ENCODE data around the gene KCNQ1.

KCNQ1 gene

DNA sequence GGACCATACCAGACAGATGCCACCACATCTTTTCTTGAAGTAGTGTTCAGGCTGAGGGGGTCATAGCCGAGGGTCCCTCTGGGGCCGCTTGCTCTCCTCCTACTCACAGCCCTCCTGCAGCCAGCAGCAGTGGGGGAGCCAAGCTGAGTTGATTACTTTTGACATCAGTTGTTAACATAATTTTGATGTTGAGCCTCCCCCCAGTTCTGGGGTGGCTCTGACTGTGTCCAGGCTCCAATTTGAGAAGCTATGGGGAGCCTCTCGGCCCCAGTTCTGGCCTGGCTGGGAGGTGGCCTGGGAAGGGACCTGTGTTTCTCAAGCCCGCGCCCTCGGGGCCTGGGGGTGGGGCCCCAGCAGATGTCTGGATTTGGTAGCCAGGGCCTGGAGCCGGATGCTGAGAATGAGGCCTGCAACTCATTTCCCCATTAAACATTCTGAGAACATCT is 207.0 kb downstream of the KCNQ1 start:
- Histone ChIP-seq H3K36me3 (ENCODE audit: low read depth) (no peaks in the 10 kb centered on the region), H3K27ac (ENCODE audit: poor library complexity, severe bottlenecking) (no peak overlapping the region), H3K4me1 (ENCODE audit: insufficient read depth, poor library complexity, severe bottlenecking) (peaks cover 9% of the 10 kb centered on the region), H3K9me3 (ENCODE audit: severe bottlenecking) (peaks cover 21% of the 10 kb centered on the region), H3K27me3 (ENCODE audit: insufficient read depth, poor library complexity, severe bottlenecking) (no peaks in the 10 kb centered on the region), H3K4me3 (ENCODE audit: severe bottlenecking) (no peak overlapping the region)
- TF ChIP-seq, protein P1, sequence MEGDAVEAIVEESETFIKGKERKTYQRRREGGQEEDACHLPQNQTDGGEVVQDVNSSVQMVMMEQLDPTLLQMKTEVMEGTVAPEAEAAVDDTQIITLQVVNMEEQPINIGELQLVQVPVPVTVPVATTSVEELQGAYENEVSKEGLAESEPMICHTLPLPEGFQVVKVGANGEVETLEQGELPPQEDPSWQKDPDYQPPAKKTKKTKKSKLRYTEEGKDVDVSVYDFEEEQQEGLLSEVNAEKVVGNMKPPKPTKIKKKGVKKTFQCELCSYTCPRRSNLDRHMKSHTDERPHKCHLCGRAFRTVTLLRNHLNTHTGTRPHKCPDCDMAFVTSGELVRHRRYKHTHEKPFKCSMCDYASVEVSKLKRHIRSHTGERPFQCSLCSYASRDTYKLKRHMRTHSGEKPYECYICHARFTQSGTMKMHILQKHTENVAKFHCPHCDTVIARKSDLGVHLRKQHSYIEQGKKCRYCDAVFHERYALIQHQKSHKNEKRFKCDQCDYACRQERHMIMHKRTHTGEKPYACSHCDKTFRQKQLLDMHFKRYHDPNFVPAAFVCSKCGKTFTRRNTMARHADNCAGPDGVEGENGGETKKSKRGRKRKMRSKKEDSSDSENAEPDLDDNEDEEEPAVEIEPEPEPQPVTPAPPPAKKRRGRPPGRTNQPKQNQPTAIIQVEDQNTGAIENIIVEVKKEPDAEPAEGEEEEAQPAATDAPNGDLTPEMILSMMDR (IDR thresholded peaks at IDR 0.05; ENCODE audit: poor library complexity, severe bottlenecking) = no peak
- no peak for ATAC-seq (ENCODE audit: low read depth)
- no peak for DNase-seq (ENCODE audit: low spot score)

DNA sequence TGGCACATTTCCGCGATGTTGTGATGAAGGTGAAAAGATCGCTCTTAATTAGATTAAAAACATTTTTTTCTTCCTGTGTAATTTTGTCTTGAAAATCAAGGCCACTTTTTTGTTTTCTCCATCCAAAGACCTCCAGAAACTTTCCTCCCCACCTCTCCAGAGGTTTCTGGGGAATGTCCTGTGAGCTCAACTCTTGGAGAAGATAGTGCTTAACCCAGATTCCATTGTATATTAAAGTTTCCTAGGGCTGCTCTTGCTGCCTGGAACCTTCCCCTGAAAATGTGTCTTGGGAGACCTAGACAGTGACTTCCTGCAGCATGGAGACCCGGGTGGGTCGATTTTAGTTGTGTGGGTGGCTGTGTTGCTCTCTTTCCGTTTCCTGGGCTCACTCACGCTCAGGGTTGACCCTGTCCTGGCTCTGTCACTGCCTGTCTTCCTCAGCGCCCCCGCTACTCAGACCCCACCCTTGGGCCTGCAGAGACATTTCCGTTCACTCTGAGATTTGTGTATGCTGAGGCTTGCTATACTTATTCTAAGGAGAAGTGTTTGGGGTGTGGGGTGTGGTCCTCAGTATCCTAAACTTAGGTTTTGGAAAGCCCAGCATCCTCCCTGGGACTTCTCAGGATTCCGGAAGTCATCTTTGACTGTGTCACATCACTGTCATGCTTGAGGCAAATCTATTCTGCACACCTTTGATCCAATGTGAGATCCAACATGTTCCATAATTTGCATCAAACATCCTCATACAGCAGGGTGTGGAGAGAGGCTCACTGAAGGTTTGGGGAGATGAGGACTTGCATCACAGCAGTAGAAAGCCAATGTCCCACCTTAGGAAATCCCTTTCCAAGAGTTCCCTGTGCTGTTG is 207.8 kb downstream of the KCNQ1 start:
- ATAC-seq (ENCODE audit: low read depth) (no peak), DNase-seq (ENCODE audit: low spot score) (no peak)
- TF ChIP-seq, protein P1 (IDR thresholded peaks at IDR 0.05; ENCODE audit: poor library complexity, severe bottlenecking) = no peak
- Histone ChIP-seq H3K36me3 (ENCODE audit: low read depth) (no peaks in the 10 kb centered on the region), H3K4me3 (ENCODE audit: severe bottlenecking) (no peak overlapping the region), H3K9me3 (ENCODE audit: severe bottlenecking) (peaks cover 21% of the 10 kb centered on the region), H3K27me3 (ENCODE audit: insufficient read depth, poor library complexity, severe bottlenecking) (no peaks in the 10 kb centered on the region), H3K27ac (ENCODE audit: poor library complexity, severe bottlenecking) (no peak overlapping the region), H3K4me1 (ENCODE audit: insufficient read depth, poor library complexity, severe bottlenecking) (peaks cover 9% of the 10 kb centered on the region)

DNA sequence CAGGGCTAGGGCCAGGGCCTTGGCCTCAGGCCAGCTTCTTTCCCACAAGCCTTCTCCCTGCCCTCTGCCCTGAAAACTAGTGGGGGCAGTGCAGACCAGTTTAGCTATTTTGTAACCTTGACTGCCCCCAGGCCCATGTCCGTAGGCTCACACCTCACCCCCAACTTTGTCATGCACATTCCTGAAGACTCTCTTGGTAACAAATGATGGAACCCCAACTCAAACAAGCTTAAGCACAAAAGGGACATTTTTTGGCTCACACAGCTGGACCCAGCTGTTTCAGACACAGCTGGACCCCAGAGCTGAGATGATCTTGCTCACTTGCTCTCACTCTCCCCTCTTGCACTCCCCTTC is 208.4 kb downstream of the KCNQ1 start:
- Histone ChIP-seq H3K9me3 (ENCODE audit: severe bottlenecking) (peaks cover 20% of the 10 kb centered on the region), H3K36me3 (ENCODE audit: low read depth) (no peaks in the 10 kb centered on the region), H3K4me1 (ENCODE audit: insufficient read depth, poor library complexity, severe bottlenecking) (peaks cover 9% of the 10 kb centered on the region), H3K27ac (ENCODE audit: poor library complexity, severe bottlenecking) (no peak overlapping the region), H3K4me3 (ENCODE audit: severe bottlenecking) (no peak overlapping the region), H3K27me3 (ENCODE audit: insufficient read depth, poor library complexity, severe bottlenecking) (no peaks in the 10 kb centered on the region)
- ATAC-seq (ENCODE audit: low read depth) (no peak), DNase-seq (ENCODE audit: low spot score) (no peak)
- TF ChIP-seq, protein P1 (IDR thresholded peaks at IDR 0.05; ENCODE audit: poor library complexity, severe bottlenecking) = no peak

DNA sequence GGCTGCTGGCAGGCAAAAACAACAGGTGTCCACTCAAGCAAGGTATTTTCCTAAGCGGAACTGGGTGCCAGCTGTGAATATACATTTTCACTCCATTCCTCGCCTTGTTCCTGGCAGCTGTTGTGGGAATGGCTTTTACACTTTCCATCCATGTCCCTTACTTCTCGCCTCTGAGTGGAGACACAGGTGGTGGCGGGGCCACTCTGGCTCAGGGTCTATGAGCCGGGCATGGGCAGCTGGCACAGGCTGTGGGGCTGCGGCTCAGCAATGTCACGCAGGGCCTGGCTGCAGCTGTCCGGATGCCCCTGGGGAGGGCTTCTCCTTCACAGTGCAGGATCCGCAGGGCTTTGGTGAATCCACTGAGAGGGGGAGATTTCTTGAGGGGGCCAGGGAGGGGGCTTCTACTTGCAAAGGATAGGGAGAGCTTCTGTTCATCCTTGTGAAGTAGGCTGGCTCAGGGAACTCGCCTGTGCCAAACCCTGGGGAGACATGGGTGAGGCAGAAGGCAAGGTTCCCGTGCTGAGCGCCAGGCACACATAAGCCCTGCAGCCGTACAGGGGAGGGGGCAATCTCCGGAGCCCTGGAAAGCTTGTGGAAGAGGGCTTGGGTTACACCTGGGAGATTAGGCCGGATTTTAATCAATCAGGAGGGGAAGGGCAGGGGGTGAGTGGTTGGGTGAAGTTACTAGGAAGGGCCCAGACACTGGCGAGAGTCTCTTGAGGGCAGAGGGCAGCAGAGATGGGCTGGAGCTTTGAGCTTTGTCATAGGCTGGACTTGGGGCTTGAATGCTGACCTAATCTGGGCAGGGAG is 209.3 kb downstream of the KCNQ1 start:
- no peaks in the 10 kb centered on the region for H3K27me3 ChIP-seq (ENCODE audit: insufficient read depth, poor library complexity, severe bottlenecking)
- H3K36me3 ChIP-seq (ENCODE audit: low read depth) = no peaks in the 10 kb centered on the region
- DNase-seq (ENCODE audit: low spot score) = no peak
- no peak overlapping the region for H3K27ac ChIP-seq (ENCODE audit: poor library complexity, severe bottlenecking)
- no peak for ATAC-seq (ENCODE audit: low read depth)
- no peak overlapping the region for H3K4me3 ChIP-seq (ENCODE audit: severe bottlenecking)
- TF ChIP-seq, protein P1 (IDR thresholded peaks at IDR 0.05; ENCODE audit: poor library complexity, severe bottlenecking) = no peak
- H3K9me3 ChIP-seq (ENCODE audit: severe bottlenecking) = peaks cover 14% of the 10 kb centered on the region
- H3K4me1 ChIP-seq (ENCODE audit: insufficient read depth, poor library complexity, severe bottlenecking) = peaks cover 9% of the 10 kb centered on the region
